Skin of body (tissue), 2 donors: ENCODE data around the gene MMP3. TPM values are rescaled to one million over a fixed set of nuclear protein-coding genes. Genes with fewer than 3 reads are reported as not detected.

Experiments used
- DNase-seq: peaks from one replicate; lab custom pipeline; 2025; lab: John Stamatoyannopoulos, UW
- total RNA-seq: library from RNA; depleted of rRNA; stranded (reverse); fragments of >200 nt; gene quantifications from one replicate; pipeline ENCODE4 v1.2.3, GENCODE V29; 2014

Gene MMP3
- total RNA-seq, 1 donor from 2014 or later: 0.10 TPM

GRCh38 chr11:102791271-102792036 is 52.0 kb downstream of the MMP3 start:
- DNase-seq: no peak

GRCh38 chr11:102788334-102788995 is 54.9 kb downstream of the MMP3 start:
- no peak for DNase-seq

Other genes with a start within 250 kb of the MMP3 start
- not detected for gene MMP20, start 218.3 kb downstream of the MMP3 start, total RNA-seq
- gene MMP27, start 137.8 kb downstream of the MMP3 start, total RNA-seq: 6.7 TPM
- gene MMP8, start 118.7 kb downstream of the MMP3 start, total RNA-seq: 8.4 TPM
- gene MMP10, start 63.0 kb downstream of the MMP3 start, total RNA-seq: not detected
- gene MMP1, start 45.4 kb downstream of the MMP3 start, total RNA-seq: 0.69 TPM
- 0.10 TPM for gene MMP12, start 31.4 kb upstream of the MMP3 start, total RNA-seq
- gene MMP13, start 112.1 kb upstream of the MMP3 start, total RNA-seq: not detected
- 28.4 TPM for gene DCUN1D5, start 248.6 kb upstream of the MMP3 start, total RNA-seq